LNCAP (cell line): ENCODE results near the gene VENTX.

ENCODE experiments used
- TF ChIP-seq, protein P1 (sequence below): fragments of 450-650 bp; IDR thresholded peaks from 2 replicates; pipeline ENCODE4 v1.5.1; 2017; ENCODE audit warnings: mild to moderate bottlenecking

Gene VENTX

GRCh38 chr10:133282846-133283390 is 45.3 kb downstream of the VENTX start:
- TF ChIP-seq, protein P1, sequence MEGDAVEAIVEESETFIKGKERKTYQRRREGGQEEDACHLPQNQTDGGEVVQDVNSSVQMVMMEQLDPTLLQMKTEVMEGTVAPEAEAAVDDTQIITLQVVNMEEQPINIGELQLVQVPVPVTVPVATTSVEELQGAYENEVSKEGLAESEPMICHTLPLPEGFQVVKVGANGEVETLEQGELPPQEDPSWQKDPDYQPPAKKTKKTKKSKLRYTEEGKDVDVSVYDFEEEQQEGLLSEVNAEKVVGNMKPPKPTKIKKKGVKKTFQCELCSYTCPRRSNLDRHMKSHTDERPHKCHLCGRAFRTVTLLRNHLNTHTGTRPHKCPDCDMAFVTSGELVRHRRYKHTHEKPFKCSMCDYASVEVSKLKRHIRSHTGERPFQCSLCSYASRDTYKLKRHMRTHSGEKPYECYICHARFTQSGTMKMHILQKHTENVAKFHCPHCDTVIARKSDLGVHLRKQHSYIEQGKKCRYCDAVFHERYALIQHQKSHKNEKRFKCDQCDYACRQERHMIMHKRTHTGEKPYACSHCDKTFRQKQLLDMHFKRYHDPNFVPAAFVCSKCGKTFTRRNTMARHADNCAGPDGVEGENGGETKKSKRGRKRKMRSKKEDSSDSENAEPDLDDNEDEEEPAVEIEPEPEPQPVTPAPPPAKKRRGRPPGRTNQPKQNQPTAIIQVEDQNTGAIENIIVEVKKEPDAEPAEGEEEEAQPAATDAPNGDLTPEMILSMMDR = no peak

GRCh38 chr10:133283931-133284330 is 46.3 kb downstream of the VENTX start:
- TF ChIP-seq, protein P1 = no peak

DNA sequence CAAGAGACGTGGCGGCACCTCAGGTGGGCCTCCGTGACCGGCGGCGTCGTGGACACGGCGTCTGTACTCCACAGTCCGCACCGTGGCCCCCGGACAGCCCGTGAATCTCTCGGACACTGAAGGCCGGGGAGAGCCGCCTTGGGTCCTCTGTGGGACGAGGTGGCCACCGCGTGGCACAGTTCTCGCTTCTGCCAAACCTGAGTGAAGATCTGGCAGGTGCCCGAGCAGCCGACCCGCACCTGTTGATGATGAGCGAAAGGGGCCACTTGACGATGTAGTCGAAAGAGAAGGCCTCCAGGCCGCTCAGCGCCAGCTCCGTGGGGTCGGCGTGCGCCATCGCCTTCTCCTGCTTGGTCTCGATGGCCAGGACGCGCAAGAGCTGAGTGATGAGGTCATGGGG is 47.6 kb downstream of the VENTX start:
- TF ChIP-seq, protein P1 = no peak

- TF ChIP-seq, protein P1 = no peak
Observed at GRCh38 chr10:133286366-133286765, 48.7 kb downstream of the VENTX start.

- TF ChIP-seq, protein P1 = no peak
Observed at GRCh38 chr10:133287832-133288500, 50.3 kb downstream of the VENTX start.

GRCh38 chr10:133289761-133290160 is 52.1 kb downstream of the VENTX start:
- TF ChIP-seq, protein P1 = no peak
